ENCODE measurements around the gene PCNX4.
"Not testable (repeated sequence)": the region's sequence is repeated elsewhere in the genome, so short reads cannot be mapped to it uniquely, and the experiment has no call there.

PCNX4 gene

DNA sequence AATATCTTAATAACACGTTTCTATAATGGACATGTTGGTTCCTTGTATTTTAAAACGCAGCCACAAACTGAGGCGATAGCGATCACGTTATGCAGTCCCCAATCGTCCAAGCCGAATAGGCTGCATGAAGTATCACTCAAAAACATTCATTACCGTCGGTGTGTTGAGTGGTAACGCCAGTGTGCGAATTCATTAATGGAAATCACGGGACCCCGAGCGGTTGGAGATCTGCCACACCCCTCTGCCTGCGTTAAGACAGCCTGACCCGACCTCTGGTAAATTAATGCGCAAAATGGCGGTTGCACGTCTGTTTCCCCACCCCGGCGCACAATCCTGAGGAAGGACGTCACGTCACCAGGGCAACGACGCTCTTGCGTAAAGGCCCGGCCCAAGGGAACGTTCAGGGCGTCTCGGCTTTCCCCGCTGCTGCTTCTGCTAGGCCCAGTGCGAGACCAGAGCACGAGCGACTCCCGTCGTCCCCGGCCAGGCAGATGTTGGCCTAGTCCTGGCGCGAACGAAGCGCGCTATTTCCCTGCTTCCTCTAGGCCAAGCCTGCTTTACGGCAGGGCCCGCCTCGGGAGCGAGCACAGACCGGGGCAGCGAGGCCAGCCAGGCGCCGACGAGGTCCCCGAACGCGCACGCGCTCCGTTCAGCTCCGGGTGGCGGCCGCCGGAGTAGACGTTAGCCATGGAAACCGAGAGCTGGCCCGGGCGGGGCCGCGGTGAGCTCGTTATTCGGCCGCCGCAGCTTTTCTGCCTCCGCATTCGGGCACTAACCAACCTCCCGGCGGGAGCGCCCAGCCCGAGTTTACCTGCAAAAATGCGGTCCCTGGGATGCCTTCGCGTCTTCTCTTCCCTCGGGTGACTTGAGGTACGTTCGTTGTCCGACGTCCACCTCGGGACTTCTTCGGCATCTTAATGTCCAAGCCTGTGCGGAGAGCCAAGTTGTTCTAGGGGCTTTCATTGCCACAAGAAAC, at the start of gene PCNX4:
Gene PCNX4 (plus strand): TSS at position 374 of the 976 bp plus-strand sequence. CDS start 15,716 bp downstream, outside the sequence.
- peak; percentile 100 for DNase-seq (ENCODE audit: low read depth)

DNA sequence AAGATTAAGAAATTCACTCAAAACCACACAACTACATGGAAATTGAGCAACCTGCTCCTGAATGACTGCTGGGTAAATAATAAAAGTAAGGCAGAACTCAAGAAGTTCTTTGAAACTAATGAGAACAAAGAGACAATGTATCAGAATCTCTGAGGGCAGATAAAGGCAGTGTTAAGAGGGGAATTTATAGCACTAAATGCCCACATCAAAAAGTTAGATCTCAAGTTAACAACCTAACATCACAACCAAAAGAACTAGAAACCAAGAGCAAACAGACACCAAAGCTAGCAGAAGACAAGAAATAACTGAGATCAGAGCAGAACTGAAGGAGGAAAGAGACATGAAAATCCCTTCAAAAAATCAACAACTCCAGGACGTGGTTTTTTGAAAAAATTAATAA, 43.7 kb upstream of the PCNX4 start:
- DNase-seq (ENCODE audit: low read depth): not testable (repeated sequence)

DNA sequence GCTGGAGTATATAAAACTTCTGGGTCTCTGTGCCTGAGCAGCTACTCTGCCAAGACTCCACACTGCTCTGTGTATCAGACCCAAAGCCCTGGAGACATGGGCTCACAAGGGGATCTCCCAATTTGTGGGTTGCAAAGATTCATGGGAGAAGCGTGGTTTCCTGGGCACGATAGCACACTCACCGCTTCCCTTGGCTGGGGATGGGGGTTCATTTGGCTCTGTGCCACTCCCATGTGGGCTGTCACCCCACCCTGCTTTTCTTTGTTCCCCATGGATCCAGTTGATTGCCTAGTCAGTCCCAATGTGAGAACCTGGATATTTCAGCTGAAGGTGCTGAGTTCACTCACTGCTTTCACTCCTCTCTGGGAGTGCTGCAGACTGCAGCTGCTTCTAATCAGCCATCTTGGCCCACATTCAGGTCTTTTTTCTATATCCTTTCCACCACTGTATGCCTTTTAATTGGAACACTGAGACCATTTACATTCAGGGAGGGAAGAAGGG, 40.0 kb upstream of the PCNX4 start:
- DNase-seq (ENCODE audit: low read depth): peak; percentile 54

DNA sequence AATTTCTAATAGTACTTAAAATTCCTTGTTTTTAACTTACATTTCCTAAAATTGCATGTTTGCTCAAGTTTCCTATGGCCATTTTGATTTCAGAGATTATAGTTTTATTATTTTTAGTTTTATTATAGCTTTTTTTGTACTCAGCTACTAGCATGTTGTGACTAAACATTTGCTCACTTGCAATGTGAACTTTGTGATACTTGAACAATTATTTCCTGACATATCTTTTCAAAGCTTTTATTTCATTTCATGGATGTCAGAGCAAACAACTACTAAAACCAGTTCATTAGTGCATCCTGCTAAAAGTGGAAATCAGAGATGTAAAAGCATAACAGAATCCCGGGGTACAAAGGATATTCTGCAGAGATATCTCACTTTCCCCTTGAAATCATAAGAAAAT, 33.6 kb upstream of the PCNX4 start:
- no peak for DNase-seq (ENCODE audit: low read depth)

DNA sequence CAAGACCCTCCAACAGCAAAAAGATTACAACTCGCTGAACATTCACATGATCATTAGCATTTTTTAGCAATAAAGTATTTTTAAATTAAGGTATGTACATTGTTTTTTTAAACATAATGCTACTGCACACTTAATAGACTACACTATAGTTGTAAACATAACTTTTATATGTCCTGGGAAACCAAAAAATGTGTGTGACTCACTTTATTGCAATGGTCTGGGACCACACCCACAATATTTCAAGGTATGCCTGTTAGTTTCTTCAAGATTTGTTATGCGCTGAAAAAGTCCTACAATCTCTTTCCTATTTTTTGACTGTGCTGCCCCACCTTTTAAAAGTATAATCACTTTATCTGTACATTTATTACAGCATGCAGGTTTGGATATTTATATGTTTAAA, 30.4 kb upstream of the PCNX4 start:
- no peak for DNase-seq (ENCODE audit: low read depth)

DNA sequence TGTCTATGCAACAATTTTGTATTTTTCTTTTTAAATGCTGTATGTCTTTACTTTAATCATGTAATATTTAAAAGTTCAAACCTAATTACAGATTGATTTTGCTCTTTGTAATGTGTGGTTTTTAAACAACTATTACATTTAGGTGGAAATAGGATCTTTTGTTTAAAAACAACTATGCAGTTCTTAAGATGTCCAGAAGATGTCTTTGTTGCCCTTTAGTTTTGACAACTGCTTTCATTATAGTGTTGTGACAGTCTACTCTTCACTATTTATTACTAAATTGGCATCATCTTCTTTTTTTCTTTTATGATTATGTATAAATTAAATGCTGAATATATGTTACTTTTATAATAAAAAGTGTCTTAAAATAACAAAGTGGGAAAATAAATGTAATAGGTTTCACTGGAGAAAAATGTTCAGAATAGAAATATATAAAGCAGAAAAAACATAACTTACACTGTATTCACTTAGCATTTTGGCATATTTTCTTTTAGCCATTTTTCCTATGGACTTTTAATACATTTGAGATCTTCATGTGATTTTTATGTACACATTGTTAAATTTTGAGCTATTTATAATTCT, 27.1 kb upstream of the PCNX4 start:
- peak; percentile 32 for DNase-seq (ENCODE audit: low read depth)

DNA sequence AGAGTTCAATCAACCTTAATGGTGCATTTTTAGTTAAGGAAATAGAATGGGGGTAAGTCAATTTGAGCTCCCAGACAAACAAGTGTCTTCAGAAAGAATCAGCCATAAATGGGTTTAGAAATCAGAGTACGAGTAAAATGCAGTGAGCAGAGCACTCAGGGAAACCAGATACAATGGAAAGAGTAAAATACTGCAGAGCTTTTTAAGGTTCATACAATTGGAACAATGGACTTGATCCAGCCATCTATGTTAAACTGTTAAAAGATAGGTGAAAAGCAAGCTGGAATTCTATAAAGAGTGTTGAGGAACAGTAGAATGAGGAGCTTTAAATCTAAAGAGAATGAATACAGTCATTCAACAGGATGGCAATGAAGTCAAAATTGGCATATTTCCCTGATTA, 23.8 kb upstream of the PCNX4 start:
- DNase-seq (ENCODE audit: low read depth): no peak

DNA sequence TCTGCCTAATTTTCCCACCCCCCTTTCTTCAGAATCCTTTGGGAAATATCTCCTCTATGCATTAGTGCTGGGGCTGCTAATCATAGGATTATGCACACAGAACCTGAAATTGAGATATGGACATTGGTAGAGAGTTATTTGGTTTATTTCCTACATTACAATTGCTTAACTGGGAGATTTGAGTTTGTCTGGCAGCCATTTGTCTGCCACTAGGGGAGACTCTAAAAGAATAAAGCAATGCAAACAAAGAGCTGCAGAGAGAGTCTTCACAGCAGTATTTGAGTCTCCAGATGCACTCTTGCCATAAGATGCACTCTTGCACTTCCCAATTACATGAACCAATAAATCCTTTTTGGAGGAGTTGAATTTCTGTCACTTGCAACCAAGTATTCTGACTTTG, 12.0 kb upstream of the PCNX4 start:
- DNase-seq (ENCODE audit: low read depth): no peak

DNA sequence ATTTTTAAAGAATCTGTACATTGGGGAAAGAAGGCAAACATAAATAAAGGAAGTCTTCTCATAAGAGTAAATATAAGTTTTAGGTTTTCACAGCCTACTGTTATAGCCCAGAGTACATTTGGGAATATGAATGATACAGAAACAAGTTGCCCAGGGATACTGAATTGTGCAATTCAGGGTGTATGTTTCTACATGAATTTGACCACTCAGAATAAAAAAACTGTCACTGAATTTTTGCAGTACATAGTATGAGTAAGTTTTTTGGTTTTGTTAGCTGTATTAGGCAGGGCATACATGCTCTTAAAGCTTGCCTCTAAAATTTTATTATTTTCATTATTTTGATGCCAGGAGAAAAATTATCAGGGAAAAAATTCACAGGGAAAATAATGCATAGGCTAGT, 6.6 kb upstream of the PCNX4 start:
- peak; percentile 70 for DNase-seq (ENCODE audit: low read depth)

DNA sequence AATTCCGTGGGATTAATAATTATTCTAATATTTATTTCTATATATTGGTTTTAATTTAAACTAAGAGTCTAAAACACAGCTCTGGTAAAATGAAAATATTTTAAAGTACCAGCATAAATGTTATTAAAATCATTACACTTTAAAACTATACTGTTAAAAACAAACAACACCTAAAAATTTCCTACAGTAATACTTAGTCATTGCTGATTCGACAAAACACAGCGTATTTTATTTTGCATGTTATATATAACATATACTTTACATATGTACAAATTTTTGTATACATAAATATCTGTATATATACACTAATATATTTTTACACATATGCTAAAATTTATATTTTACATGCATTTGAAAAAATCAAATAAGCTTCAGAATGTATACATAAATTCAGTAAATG, 6.0 kb upstream of the PCNX4 start:
- no peak for DNase-seq (ENCODE audit: low read depth)

DNA sequence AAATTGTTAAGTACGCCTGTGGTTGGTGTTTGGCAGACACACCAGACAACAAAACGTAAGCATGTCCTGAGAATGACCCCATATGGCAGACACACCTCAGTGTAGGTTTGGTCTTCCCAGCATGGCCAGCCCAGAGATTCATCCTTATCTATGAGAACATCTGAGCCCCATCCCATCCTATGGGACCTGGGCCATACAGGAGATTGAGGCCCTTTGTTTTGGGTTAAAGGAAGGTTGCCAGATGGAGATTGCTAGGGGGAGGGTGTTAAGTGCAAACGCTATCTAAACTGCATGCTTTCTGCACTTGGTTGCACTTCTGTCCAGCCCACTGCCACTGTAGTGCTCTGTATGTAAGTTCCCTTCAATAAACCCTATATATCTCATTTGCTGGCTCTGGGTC, 4.1 kb upstream of the PCNX4 start:
- DNase-seq (ENCODE audit: low read depth): no peak

DNA sequence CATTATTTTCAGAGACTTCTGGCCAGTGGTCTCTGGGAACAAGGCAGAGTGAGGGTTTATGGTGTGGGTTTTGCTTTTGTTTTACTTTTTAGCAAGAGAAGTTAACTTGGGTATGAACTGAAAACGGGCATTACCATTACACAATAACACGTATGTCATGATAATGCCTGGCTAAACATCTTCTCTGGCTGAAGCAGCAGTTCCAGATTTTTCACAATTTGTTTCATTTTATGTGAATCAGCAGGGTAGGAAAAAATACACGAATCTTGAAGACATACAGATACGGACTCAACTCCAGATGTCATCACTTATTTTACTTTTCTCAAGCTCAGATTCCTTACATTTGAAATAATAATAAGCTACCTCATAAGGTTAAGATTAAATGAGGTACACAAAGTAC, 2.5 kb upstream of the PCNX4 start:
- DNase-seq (ENCODE audit: low read depth): peak; percentile 5

DNA sequence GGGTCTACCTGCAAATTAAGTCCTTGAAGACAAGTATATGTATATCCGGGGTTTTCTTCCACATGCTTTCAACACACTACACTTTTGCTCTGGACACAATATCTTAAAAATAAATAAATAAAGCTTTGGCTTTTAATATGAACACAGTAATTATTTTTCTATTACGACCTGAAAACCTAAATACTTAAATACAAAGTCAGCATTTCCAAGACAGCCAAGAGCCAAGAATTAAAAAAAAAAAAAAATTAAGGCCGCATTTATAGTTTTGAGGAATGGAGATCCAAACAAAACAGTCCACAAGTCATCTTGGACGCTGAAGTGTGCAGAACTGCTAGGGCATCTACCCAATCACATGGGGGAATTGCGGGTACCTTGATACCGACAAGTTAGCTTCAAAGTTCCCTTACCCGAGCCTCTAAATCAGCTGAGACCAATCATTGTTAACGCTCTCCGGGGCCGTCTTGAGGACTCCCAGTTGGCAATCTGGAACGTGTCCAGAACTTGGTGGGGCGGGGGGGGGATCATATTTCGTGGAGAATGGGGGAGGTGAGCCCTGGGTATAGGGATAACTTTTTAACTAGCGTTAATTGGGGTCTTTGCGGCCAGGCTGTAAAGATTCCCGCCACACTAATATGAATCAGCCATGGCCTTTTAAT, 731 bp upstream of the PCNX4 start:
- peak; percentile 69 for DNase-seq (ENCODE audit: low read depth)

DNA sequence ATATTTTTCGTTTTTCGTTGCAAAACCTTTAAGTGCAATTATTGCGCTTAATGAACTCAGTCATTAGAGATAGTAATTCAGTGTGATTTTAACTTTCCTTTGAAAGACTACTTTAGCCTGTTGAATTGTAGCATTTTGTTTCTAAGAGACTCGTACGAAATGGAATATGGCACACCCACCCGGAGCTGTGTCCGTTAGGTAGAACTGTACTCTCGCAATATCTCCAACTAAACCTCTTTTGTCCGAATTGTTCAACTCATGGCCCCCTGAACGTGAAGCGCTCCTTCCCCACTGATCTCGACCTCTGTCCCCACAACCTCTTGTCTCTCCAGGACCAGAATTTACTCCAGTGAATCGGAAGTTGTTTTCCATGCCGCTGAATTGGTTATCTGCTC, 800 bp downstream of the PCNX4 start:
- DNase-seq (ENCODE audit: low read depth): peak; percentile 39

DNA sequence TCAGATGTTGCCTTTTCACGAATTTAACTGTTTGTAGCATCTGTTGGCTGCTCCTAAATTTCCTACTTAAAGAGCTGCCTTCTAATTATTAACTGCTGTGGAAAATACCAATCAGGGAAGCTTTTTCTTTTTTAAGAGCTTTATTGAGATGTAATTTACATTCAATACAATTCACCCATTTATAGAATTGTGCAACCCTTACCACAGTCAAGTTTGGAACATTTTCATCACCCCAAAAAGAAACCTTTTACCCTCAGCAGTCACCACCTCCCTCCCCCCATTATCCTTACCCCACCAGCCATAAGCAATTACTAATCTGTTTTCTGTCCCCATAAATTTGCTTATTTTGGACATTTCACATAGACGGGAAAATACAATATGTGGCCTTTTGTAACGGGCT, 1.4 kb downstream of the PCNX4 start:
- peak; percentile 17 for DNase-seq (ENCODE audit: low read depth)

DNA sequence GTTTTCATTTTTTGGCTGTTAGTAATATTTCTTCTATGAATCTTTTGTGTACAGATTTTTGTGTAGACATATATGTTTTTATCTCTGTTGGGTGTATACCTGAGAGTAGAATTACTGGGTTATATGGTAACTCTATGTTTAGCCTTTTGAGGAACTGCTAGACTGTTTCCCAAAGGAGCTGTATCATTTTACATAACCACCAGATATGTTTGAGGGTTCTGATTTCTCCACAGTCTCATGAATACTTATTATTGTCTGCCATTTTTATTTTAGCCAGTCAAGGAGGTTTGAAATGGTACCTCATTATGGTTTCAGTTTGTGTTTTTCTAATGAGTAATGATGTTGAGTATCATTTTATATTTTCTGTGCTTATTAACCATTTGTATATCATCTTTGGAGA, 1.9 kb downstream of the PCNX4 start:
- DNase-seq (ENCODE audit: low read depth): peak; percentile 12

DNA sequence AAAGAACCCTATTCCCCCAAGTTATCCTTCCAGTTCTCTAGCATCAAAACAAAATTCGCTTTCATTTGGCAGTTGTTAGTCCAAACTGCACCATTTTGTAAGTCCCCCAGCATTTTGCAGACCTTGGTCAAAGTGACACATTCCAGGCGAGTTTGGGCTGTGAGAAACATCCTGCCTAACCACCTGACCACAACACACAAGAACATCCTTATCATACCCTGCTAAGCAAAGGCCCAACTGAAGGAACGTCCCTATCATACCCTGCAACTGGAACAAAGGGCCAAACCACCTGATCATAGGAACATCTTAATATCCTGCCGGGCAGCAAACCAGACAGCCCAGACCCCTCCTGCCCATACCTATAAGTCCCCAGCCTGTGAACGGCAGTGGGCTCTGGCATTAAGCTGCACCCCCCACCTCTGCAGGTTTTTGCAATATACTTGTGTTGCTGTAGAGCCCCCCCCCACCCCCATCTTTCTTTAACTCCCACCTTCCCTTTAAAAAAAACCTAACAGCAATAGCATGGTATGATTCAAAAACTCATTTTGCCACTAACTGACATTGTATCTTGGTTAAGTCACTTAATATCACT, 2.7 kb downstream of the PCNX4 start:
- DNase-seq (ENCODE audit: low read depth): peak; percentile 18

DNA sequence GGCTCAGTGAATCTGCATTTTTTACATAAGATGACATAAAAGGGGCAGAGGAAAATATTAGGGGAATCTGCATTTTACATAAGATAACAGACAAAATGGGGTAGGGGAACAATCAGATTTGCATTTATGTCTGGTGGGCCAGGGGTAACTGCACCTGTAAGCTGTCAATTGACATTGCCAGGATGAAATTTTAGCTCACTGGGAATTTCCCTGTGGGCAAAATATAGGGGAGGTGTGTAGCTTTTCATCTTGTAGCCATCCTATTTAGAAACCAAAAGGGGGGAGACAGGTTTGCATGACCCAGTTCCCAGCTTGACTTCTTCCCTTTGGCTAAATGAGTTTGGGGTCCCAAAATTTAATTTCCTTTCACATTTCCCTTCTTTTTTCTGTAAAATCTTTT, 3.5 kb downstream of the PCNX4 start:
- DNase-seq (ENCODE audit: low read depth): no peak

DNA sequence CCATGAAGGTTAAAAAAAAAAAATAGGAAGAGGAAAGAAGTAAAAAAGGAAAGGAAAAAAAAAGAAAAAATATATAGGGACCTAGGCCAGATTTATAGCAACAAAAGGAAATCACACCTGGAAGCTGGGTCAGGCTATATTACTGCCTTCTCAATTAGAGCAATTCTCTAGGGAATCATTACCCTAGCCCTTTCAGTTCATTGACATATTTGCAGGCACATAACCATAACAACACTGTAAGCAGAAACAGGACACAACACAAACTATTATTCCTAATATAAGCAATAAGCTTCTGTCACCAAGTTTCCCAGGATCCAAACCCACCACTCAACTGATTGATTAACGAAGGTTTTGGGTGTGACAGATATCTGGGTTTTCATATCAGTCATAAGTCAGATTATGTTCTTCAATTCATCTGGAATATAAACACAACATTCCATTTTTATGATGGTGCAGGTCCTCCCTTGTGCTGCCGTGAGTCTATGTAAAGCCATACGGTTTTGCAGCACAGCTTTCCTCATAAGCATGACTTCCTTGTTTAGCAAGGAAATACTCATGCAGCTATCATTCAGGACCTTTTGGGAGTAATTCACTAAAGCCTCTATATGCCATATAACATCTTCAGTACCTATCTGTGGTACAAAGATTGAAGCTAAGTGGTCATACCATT, 4.2 kb downstream of the PCNX4 start:
- peak; percentile 75 for DNase-seq (ENCODE audit: low read depth)

DNA sequence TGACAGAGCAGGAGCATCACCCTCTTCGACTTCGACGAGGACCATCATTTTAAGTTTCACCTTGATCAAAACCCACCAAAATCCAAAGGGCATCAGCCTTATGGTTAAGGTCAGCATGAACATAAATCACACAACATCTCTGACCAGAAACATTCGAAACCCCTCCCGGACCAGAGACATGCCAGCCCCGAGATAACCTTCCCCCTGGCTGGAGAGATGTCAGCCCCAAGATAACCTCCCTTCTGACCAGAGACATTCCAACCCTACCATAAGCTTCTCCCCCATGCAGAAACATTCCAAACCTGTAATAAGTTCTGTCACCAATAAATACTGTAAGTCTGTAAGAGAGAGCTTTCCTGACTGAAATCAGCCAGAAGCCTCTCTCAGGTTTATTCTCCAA, 6.3 kb downstream of the PCNX4 start:
- DNase-seq (ENCODE audit: low read depth): no peak

DNA sequence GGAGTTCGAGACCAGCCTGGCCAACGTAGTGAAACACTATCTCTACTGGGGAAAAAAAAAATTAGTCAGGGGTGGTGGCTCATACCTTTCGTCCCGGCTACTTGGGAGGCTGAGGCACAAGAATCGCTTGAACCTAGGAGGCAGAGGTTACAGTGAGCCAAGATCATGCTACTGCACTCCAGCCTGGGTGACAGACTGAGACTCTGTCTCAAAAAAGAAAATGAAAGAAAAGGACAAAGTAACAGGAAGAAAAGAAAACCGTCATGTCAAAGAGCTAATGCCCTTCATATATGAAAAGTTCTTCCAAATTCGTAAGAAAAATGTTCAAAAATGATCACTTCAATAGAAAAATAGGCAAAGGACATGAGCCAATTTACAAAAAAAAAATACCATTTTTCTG, 8.1 kb downstream of the PCNX4 start:
- DNase-seq (ENCODE audit: low read depth): not testable (repeated sequence)

DNA sequence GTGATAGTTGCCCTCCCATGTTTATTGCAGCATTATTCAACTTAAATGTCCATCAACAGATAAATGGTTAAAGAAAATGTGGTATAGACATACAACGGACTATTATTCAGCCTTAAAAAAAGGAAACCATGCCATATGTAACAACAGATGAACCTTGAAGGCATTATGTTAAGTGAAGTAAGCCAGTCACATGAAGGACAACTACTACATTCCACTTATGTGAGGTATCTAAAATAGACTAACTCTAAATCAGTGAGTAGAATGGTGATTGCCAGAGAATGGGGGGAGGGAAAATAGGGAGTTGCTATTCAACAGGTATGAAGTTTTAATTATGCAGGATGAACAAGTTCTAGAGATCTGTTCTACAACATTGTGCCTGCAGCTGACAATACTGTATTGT, 10.1 kb downstream of the PCNX4 start:
- peak; percentile 11 for DNase-seq (ENCODE audit: low read depth)
